Activated CD4-positive, alpha-beta T cell treated with anti-CD3 and anti-CD28 coated beads, Interleukin-2, amount 10 ng/mL, durations not matched to agents 7 days and 5 days (primary cell): Measurements from ENCODE around the gene AGK. TPM values are rescaled to one million over a fixed set of nuclear protein-coding genes. Genes with fewer than 3 reads are reported as not detected.
"Not testable (repeated sequence)": the region's sequence is repeated elsewhere in the genome, so short reads cannot be mapped to it uniquely, and the experiment has no call there.

Experiments
- CTCF ChIA-PET: fragments of 350-600 bp; sonication (Branson Sonifier 250); formaldehyde crosslinking; loops from one replicate; lab custom pipeline; 2021; ENCODE audit warnings: antibody characterized with exemption; lab: Charles Lee
- POLR2A ChIA-PET: fragments of 350-600 bp; sonication (Branson Sonifier 250); formaldehyde crosslinking; loops from one replicate; lab custom pipeline; 2021; ENCODE audit warnings: antibody characterized with exemption; lab: Charles Lee
- DNase-seq: peaks from one replicate; pipeline ENCODE4 v3.0.0-alpha.2; 2020
- H3K27ac Mint-ChIP-seq: one replicate; pipeline ENCODE4 v1.8.0; 2021; ENCODE audit warnings: mild to moderate bottlenecking, moderate library complexity, mixed read lengths
- H3K27me3 Mint-ChIP-seq: one replicate; pipeline ENCODE4 v1.8.0; 2021; ENCODE audit warnings: mixed read lengths
- H3K36me3 Mint-ChIP-seq: one replicate; pipeline ENCODE4 v1.8.0; 2021; ENCODE audit warnings: low read depth, mixed read lengths
- H3K4me1 Mint-ChIP-seq: one replicate; pipeline ENCODE4 v1.8.0; 2021; ENCODE audit warnings: mixed read lengths
- H3K4me3 Mint-ChIP-seq: one replicate; pipeline ENCODE4 v1.8.0; 2021; ENCODE audit warnings: mild to moderate bottlenecking, moderate library complexity, mixed read lengths
- H3K9me3 Mint-ChIP-seq: one replicate; pipeline ENCODE4 v1.8.0; 2021; ENCODE audit warnings: mixed read lengths
- total RNA-seq, 2 experiments: library from RNA; stranded (reverse); gene quantifications; one replicate each; pipeline ENCODE4 v1.2.3, GENCODE V29; 2021

The AGK gene
- total RNA-seq, 2 experiments from 2014 or later = 40.7 to 42.5 TPM

- no peak overlapping the region for H3K27ac Mint-ChIP-seq
- no peaks in the 10 kb centered on the region for H3K27me3 Mint-ChIP-seq
- DNase-seq = no peak
- H3K9me3 Mint-ChIP-seq = no peaks in the 10 kb centered on the region
- peaks cover 3% of the 10 kb centered on the region for H3K36me3 Mint-ChIP-seq
- H3K4me3 Mint-ChIP-seq = no peak overlapping the region
- H3K4me1 Mint-ChIP-seq = no peaks in the 10 kb centered on the region
- POLR2A ChIA-PET = no interaction called here
- CTCF ChIA-PET = interaction anchor here (0.9 kb wide), 1 partner anchor 12 kb away, joined by 3 read pairs; no protein-coding TSS in a partner anchor
These were observed 90.7 kb downstream of the AGK start for GRCh38 chr7:141641876-141642275.

- H3K36me3 Mint-ChIP-seq = peaks cover 9% of the 10 kb centered on the region
- no peak for DNase-seq
- no peak overlapping the region for H3K4me3 Mint-ChIP-seq
- H3K4me1 Mint-ChIP-seq = no peaks in the 10 kb centered on the region
- ChIA-PET CTCF (no interaction called here), POLR2A (no interaction called here)
- no peaks in the 10 kb centered on the region for H3K9me3 Mint-ChIP-seq
- H3K27ac Mint-ChIP-seq = no peak overlapping the region
- no peaks in the 10 kb centered on the region for H3K27me3 Mint-ChIP-seq
These were observed 94.0 kb downstream of the AGK start for GRCh38 chr7:141645188-141645587.

GRCh38 chr7:141646826-141647480 is 95.7 kb downstream of the AGK start:
- H3K27me3 Mint-ChIP-seq = no peaks in the 10 kb centered on the region
- POLR2A ChIA-PET = no interaction called here
- CTCF ChIA-PET = interaction anchor here (1.1 to 1.6 kb wide), 3 partner anchors 8 to 91 kb away, joined by 3 to 5 read pairs (median 3); partner anchors contain the start of gene SSBP1
- no peaks in the 10 kb centered on the region for H3K4me1 Mint-ChIP-seq
- H3K4me3 Mint-ChIP-seq = no peak overlapping the region
- no peak overlapping the region for H3K27ac Mint-ChIP-seq
- no peak for DNase-seq
- peaks cover 11% of the 10 kb centered on the region for H3K36me3 Mint-ChIP-seq
- H3K9me3 Mint-ChIP-seq = no peaks in the 10 kb centered on the region

GRCh38 chr7:141647701-141648100 is 96.5 kb downstream of the AGK start:
- H3K4me3 Mint-ChIP-seq, H3K9me3 Mint-ChIP-seq, POLR2A ChIA-PET, H3K27me3 Mint-ChIP-seq, H3K27ac Mint-ChIP-seq, DNase-seq, H3K4me1 Mint-ChIP-seq: not testable (repeated sequence)
- H3K36me3 Mint-ChIP-seq = peaks cover 12% of the 10 kb centered on the region
- CTCF ChIA-PET = interaction anchor here (1.4 kb wide), 1 partner anchor 14 kb away, joined by 3 read pairs; no protein-coding TSS in a partner anchor

GRCh38 chr7:141648276-141649114 is 97.3 kb downstream of the AGK start:
- CTCF ChIA-PET = interaction anchor here (0.6 to 1.4 kb wide), 4 partner anchors 9 to 55 kb away, joined by 3 to 4 read pairs (median 4); no protein-coding TSS in a partner anchor
- Mint-ChIP-seq H3K4me3 (no peak overlapping the region), H3K9me3 (no peaks in the 10 kb centered on the region), H3K27me3 (no peaks in the 10 kb centered on the region), H3K27ac (no peak overlapping the region), H3K36me3 (peaks cover 12% of the 10 kb centered on the region), H3K4me1 (no peaks in the 10 kb centered on the region)
- no peak for DNase-seq
- POLR2A ChIA-PET = no interaction called here

GRCh38 chr7:141649137-141649864 is 98.1 kb downstream of the AGK start:
- CTCF ChIA-PET = interaction anchor here (0.6 to 1.2 kb wide), 7 partner anchors 9 to 56 kb away, joined by 3 to 4 read pairs (median 3); no protein-coding TSS in a partner anchor
- H3K4me1 Mint-ChIP-seq = peaks cover under 1% of the 10 kb centered on the region
- H3K9me3 Mint-ChIP-seq = no peaks in the 10 kb centered on the region
- DNase-seq = no peak
- no peak overlapping the region for H3K27ac Mint-ChIP-seq
- H3K27me3 Mint-ChIP-seq = no peaks in the 10 kb centered on the region
- H3K4me3 Mint-ChIP-seq = no peak overlapping the region
- POLR2A ChIA-PET = no interaction called here
- peaks cover 12% of the 10 kb centered on the region for H3K36me3 Mint-ChIP-seq

- Mint-ChIP-seq H3K36me3 (peaks cover 17% of the 10 kb centered on the region), H3K4me3 (no peak overlapping the region), H3K4me1 (peaks cover 7% of the 10 kb centered on the region), H3K27me3 (no peaks in the 10 kb centered on the region), H3K27ac (no peak overlapping the region), H3K9me3 (no peaks in the 10 kb centered on the region)
- CTCF ChIA-PET = interaction anchor here (0.8 to 1.2 kb wide), 5 partner anchors 9 to 88 kb away, joined by 3 read pairs; partner anchors contain the start of gene SSBP1
- POLR2A ChIA-PET = no interaction called here
- peak; percentile 52 for DNase-seq
These were observed 98.8 kb downstream of the AGK start for GRCh38 chr7:141649865-141650634.

- Mint-ChIP-seq H3K4me3 (no peak overlapping the region), H3K27me3 (no peaks in the 10 kb centered on the region), H3K9me3 (no peaks in the 10 kb centered on the region), H3K27ac (no peak overlapping the region), H3K4me1 (peaks cover 7% of the 10 kb centered on the region), H3K36me3 (peaks cover 17% of the 10 kb centered on the region)
- POLR2A ChIA-PET = no interaction called here
- CTCF ChIA-PET = interaction anchor here (1.2 kb wide), 1 partner anchor 87 kb away, joined by 3 read pairs; the partner anchor contains the start of gene SSBP1
- no peak for DNase-seq
These were observed 100.2 kb downstream of the AGK start for GRCh38 chr7:141651417-141651816.

- Mint-ChIP-seq H3K27me3 (no peaks in the 10 kb centered on the region), H3K9me3 (no peaks in the 10 kb centered on the region), H3K27ac (no peak overlapping the region), H3K36me3 (peaks cover 17% of the 10 kb centered on the region), H3K4me1 (peaks cover 7% of the 10 kb centered on the region), H3K4me3 (no peak overlapping the region)
- DNase-seq = no peak
- ChIA-PET POLR2A (no interaction called here), CTCF (no interaction called here)
These were observed 101.5 kb downstream of the AGK start for GRCh38 chr7:141652691-141653090.

- no peaks in the 10 kb centered on the region for H3K9me3 Mint-ChIP-seq
- H3K4me1 Mint-ChIP-seq = peaks cover 7% of the 10 kb centered on the region
- peak overlapping the region; percentile 74 for H3K27ac Mint-ChIP-seq
- POLR2A ChIA-PET = no interaction called here
- peak; percentile 79 for DNase-seq
- no peak overlapping the region for H3K4me3 Mint-ChIP-seq
- CTCF ChIA-PET = interaction anchor here (0.7 to 1.9 kb wide), 11 partner anchors 8 to 130 kb away, joined by 3 to 9 read pairs (median 4); partner anchors contain the start of genes SSBP1 and WEE2
- no peaks in the 10 kb centered on the region for H3K27me3 Mint-ChIP-seq
- H3K36me3 Mint-ChIP-seq = peaks cover 14% of the 10 kb centered on the region
These were observed 103.3 kb downstream of the AGK start for GRCh38 chr7:141654551-141654950.

GRCh38 chr7:141659501-141659900 is 108.3 kb downstream of the AGK start:
- Mint-ChIP-seq H3K27me3 (no peaks in the 10 kb centered on the region), H3K4me3 (no peak overlapping the region), H3K9me3 (no peaks in the 10 kb centered on the region), H3K27ac (no peak overlapping the region), H3K4me1 (peaks cover 25% of the 10 kb centered on the region), H3K36me3 (peaks cover 31% of the 10 kb centered on the region)
- POLR2A ChIA-PET = no interaction called here
- CTCF ChIA-PET = interaction anchor here (1.6 kb wide), 1 partner anchor 79 kb away, joined by 4 read pairs; the partner anchor contains the start of gene SSBP1
- no peak for DNase-seq

GRCh38 chr7:141660259-141660658 is 109.0 kb downstream of the AGK start:
- Mint-ChIP-seq H3K27me3 (no peaks in the 10 kb centered on the region), H3K27ac (peak overlapping the region; percentile 27)

More at GRCh38 chr7:141660259-141660658, 109.0 kb downstream of the AGK start:
- CTCF ChIA-PET = interaction anchor here (0.7 to 1.6 kb wide), 3 partner anchors 78 to 117 kb away, joined by 3 to 4 read pairs (median 3); partner anchors contain the start of gene SSBP1
- peaks cover 21% of the 10 kb centered on the region for H3K4me1 Mint-ChIP-seq
- DNase-seq = no peak
- H3K4me3 Mint-ChIP-seq = no peak overlapping the region
- peaks cover 29% of the 10 kb centered on the region for H3K36me3 Mint-ChIP-seq
- H3K9me3 Mint-ChIP-seq = no peaks in the 10 kb centered on the region
- POLR2A ChIA-PET = no interaction called here
